Skeletal muscle satellite cell (primary cell): ENCODE data around the gene ZFP92.

Source experiments
- H3K27me3 ChIP-seq: 2 replicates; pipeline ENCODE4 v1.7.0; 2013; ENCODE audit warnings: low read length; ENCODE audit not compliant: control insufficient read depth, insufficient read depth
- H3K36me3 ChIP-seq: 2 replicates; pipeline ENCODE4 v1.7.0; 2013; ENCODE audit warnings: mild to moderate bottlenecking, control low read depth, low read length; ENCODE audit not compliant: insufficient read depth
- H3K4me1 ChIP-seq: 2 replicates; pipeline ENCODE4 v1.7.0; 2013; ENCODE audit warnings: low read length; ENCODE audit not compliant: control insufficient read depth, insufficient read depth
- H3K4me2 ChIP-seq: 2 replicates; pipeline ENCODE4 v1.7.0; 2013; ENCODE audit warnings: mild to moderate bottlenecking, low read length
- H3K4me3 ChIP-seq: 2 replicates; pipeline ENCODE4 v1.7.0; 2013; ENCODE audit warnings: low read length
- H3K9ac ChIP-seq: 2 replicates; pipeline ENCODE4 v1.7.0; 2013; ENCODE audit warnings: mild to moderate bottlenecking, low read depth, low read length, moderate library complexity
- H3K9me3 ChIP-seq: replicated peaks from 2 replicates; pipeline ENCODE4 v1.7.0; 2013; ENCODE audit warnings: mild to moderate bottlenecking, control low read depth, low read length

ZFP92 gene

DNA sequence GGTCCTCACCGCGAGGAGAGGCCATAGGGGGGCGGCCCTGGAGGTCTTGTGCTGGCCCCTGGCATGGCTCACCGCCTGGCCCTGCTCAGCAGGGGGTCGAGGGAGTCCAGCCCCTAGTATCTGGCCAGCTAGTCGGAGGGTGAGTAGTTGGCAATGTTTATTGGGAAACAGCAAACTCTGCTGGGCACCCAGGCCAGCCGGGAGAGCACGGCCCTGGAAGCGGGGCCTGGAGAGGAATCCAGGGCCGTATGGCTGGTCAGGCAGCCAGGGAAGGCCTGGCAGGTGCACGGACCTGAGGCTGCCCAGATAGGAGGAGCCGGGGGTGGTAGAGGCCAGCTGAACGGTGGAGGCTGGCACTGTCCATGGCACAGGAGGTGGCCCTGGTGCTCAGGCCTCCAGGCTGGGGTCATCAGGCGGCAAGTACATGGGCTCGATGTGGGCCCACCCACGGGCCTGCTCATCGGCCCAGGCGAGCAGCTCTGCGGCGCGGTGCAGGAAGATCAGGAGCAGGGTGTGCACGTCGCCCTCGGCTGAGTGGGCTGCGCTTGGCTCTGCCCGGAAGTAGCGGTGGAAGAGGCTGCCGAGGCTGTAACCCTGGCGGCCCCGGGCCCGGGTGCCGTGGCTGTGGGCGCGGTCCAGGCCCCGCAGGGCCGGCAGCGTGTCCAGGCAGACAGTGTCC, 33.2 kb downstream of the ZFP92 start:
- H3K27me3 ChIP-seq, result no peaks in the 10 kb centered on the region
- no peaks in the 10 kb centered on the region for H3K9me3 ChIP-seq
- H3K36me3 ChIP-seq, result no peaks in the 10 kb centered on the region
- no peak overlapping the region for H3K9ac ChIP-seq
- no peak overlapping the region for H3K4me2 ChIP-seq
- H3K4me3 ChIP-seq, result no peak overlapping the region
- no peaks in the 10 kb centered on the region for H3K4me1 ChIP-seq

DNA sequence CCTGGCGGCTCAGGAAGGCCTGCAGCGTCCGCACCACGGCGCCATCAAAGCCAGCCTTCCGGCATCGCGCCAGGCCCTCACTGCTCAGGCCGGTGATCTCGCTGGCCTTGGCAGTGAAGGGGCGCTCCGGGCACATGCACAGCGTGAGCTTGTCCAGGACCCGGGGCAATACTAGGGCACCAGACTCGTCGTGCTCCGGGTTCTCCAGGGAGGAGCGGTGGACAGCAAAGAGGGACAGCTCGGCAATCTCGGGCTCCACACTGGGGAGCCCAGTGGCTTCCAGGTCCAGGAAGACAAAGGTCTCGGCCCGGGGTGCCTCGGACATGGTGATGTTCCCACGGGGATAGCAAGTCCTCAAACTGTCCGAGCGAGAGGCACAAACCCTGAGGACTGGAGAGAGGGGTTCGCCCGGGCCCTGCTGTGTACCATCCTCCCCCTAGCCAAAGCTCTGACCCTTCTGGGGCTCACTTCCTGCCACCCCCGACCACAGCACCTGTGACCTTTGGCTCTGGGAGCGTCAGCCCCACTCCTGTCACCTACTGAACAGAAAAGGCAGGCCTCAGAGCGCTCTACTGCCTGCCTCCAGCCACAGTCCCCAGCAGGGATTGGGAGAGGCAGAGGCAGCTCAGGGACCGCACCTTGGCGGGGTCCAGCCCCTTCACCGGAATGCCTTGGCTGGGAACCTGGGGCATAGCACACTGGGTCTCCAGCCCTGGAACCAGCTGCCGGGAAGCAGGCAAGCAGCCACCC, 34.0 kb downstream of the ZFP92 start:
- Histone ChIP-seq H3K9me3 (no peaks in the 10 kb centered on the region), H3K4me3 (no peak overlapping the region), H3K27me3 (no peaks in the 10 kb centered on the region), H3K4me2 (no peak overlapping the region), H3K36me3 (no peaks in the 10 kb centered on the region), H3K9ac (no peak overlapping the region), H3K4me1 (no peaks in the 10 kb centered on the region)

DNA sequence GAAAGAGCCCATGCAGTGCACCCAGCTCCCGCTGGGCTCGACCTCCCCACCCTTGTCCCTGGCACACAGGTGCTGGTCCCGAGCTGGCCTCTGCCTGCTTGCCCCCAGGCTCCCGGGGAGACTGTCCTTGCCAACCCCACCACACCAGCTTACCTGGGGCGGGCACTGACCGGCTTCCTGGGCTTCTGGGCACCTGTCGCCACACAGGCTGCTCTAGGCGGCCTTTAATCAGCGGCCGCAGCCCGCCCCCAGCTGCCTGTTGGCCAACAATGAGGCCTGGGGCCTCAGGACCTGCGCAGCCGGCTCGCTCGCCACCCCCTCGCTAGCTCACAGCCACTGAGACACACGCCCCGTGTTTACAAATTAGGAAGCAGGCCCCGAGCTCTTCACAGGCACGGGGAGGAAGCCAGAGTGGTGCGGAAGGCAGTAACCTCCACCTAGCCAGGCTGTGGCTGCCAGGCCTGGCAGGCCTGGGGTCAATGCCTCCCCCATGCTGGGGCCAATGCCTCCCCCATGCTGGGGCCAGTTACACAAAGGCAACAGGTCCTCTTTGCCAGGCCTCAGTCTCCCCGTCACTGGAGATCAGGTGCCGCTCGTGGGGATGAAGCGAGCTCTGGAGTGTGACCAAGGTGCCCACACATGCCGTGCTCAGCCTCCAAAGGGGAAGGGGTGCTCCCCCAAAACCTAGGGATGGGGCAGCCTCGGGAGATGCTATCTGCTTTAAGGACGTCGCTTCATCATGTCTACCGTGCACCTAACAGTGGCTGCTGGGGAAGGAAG, 34.8 kb downstream of the ZFP92 start, which contains the start of gene TREX2:
TSS of gene TREX2 (minus strand) at position 201 of the 780 bp plus-strand sequence. CDS start 626 bp downstream, outside the sequence.
- Histone ChIP-seq H3K27me3 (no peaks in the 10 kb centered on the region), H3K4me2 (no peak within 1 kb of the TSS), H3K9ac (no peak within 1 kb of the TSS), H3K4me3 (no peak within 1 kb of the TSS), H3K36me3 (no peaks in the 10 kb centered on the region), H3K4me1 (no peaks in the 10 kb centered on the region), H3K9me3 (no peaks in the 10 kb centered on the region)

DNA sequence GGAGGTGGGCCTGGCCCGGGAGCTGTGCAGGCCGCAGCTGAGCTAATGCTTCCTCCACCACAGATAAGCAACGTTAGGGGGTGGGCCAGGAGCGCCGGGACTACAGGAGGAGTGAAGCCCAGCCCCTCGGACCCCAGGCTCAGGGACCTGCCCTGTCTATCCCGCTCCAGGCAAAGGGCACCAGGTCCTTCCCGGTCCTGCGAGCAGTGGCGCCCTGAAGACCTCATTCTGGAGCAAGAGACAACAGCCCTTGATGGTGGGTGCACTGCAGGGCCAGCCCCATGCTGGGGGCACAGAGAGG, 35.3 kb downstream of the ZFP92 start:
- Histone ChIP-seq H3K4me1 (no peaks in the 10 kb centered on the region), H3K27me3 (no peaks in the 10 kb centered on the region), H3K9me3 (no peaks in the 10 kb centered on the region), H3K4me2 (no peak overlapping the region), H3K4me3 (no peak overlapping the region), H3K36me3 (no peaks in the 10 kb centered on the region), H3K9ac (no peak overlapping the region)

DNA sequence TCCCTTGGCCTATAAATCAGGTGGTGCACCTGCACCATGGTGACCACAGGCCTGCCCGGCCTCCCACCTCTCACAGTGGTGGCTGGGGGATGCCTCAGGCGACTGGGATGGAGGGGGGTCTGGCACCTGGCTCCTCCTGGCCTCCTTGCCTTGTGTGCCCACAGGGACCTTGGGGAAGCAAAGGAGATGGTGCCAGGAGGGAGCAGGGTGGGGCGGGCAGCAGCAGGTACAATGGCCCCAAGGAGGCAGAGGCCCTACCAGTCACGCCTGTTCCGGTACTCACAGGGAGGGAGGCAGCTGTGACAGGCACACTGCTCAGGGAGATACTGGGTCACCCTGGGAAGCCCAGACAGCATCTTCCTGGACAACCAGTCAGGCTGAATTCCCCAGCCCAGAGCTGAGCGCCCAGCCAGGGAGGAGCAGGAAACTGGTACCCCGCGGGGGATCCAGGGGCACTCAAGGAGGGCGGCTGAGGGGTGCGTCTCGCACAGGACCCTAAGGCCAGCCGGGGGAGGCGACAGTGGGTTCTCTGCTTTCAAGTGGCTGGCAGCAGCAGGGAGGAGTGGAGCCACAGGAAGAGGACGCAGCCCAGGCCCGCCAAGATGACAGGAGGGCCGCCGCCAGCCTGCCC, 35.8 kb downstream of the ZFP92 start:
- H3K9ac ChIP-seq, result no peak overlapping the region
- no peaks in the 10 kb centered on the region for H3K36me3 ChIP-seq
- no peak overlapping the region for H3K4me2 ChIP-seq
- H3K27me3 ChIP-seq, result no peaks in the 10 kb centered on the region
- H3K9me3 ChIP-seq, result no peaks in the 10 kb centered on the region
- no peak overlapping the region for H3K4me3 ChIP-seq
- no peaks in the 10 kb centered on the region for H3K4me1 ChIP-seq

DNA sequence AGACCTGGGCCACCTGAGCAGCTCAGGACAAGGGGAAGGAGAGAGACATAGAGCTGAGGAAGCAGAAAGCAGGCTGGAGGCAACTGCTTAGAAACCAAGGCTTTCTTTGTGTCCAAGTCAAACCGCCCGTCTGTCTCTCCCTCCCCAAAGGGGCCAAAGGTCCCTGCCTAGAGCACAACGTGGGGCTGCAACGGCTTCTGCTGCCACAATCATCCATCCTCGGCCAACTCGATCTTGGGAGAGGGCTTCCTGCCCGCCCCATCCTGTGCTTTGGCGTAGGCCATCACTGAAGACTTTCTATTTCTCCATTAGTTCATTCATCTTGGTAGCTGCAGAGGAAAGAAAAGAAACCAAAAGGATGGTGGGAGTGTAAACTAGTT, 36.3 kb downstream of the ZFP92 start:
- Histone ChIP-seq H3K27me3 (no peaks in the 10 kb centered on the region), H3K4me1 (no peaks in the 10 kb centered on the region), H3K4me2 (no peak overlapping the region), H3K36me3 (no peaks in the 10 kb centered on the region), H3K9ac (no peak overlapping the region), H3K9me3 (no peaks in the 10 kb centered on the region), H3K4me3 (no peak overlapping the region)

DNA sequence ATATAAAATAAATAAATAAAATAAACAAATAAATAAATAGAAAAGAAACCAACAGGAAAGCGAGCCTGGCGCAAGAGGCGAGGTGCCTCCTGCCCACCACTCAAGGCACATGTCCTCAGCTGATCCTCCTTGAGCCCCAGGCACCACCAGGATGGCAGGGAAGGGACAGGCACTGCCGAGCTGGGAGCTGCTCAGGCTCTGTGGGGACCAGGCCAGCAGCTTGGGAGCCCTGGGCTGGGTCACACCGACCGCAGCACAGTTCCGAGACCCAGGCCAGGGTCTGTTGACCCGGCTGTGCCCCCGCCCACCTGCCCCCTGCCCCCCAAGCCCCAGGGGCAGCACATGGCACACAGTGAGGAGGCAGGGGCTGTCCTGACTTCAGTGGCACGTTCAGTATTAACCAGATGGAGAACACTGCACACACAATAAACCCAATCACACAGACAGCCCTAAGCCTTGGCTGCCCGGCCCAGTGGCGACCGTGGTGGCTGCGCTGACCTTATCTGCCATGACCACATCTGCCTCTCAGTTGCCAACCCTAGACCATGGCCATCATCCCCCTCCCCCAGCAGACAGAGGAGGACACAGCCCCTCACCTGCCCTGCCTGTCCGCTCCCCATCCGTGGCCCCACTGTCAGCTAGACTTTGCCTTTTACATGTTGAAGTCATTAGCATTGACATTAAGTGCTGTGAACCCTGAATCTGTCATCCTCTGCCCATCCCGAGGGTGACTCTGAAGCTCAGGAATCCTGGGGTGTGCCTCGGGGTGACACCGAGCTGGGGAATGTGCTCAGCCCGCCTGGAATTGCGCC, 37.5 kb downstream of the ZFP92 start:
- Histone ChIP-seq H3K9ac (no peak overlapping the region), H3K27me3 (no peaks in the 10 kb centered on the region)

DNA sequence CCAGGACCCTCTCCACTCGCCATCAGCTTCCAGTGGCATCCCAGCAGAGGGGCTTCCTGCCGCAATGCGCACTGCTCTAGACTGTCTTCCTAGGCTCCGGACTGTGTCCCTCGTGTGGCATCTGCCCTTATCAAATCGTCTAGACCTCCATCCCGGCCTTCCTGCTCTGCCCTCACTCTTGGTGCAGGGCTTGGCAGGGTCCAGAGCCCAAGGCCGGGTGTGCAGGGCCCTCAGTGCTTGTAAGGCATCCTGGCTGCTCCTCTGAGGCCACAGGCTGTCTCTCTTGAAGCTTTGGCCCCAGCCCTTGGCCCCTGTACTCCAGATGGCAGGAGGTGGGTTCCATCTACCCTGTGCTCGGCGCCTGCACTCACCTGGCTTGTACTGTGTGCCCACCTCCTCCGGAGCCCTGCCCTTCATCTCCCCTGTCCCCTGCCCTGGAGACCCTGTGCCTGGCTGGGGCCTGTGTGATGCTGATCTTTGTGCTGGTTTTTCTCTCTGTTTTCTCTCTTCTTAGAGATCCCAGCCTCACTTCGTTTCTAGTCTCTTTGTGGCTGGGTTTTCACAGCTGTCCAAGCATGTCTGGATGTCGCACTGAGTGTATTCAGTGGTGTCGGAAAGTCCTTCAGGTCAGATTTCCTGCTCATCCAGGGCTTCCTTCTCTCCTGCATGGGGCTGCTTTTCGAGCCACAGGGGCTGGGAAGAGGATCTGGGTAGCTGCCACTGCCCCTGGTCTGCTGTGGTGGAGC, 38.3 kb downstream of the ZFP92 start:
- no peaks in the 10 kb centered on the region for H3K9me3 ChIP-seq
- H3K4me1 ChIP-seq, result no peaks in the 10 kb centered on the region
- H3K4me3 ChIP-seq, result no peak overlapping the region
- H3K4me2 ChIP-seq, result no peak overlapping the region
- no peak overlapping the region for H3K9ac ChIP-seq
- no peaks in the 10 kb centered on the region for H3K36me3 ChIP-seq
- no peaks in the 10 kb centered on the region for H3K27me3 ChIP-seq

More for the DNA sequence above, 37.5 kb downstream of the ZFP92 start:
- no peaks in the 10 kb centered on the region for H3K4me1 ChIP-seq
- no peaks in the 10 kb centered on the region for H3K36me3 ChIP-seq
- H3K4me3 ChIP-seq, result no peak overlapping the region
- H3K9me3 ChIP-seq, result no peaks in the 10 kb centered on the region
- H3K4me2 ChIP-seq, result no peak overlapping the region

DNA sequence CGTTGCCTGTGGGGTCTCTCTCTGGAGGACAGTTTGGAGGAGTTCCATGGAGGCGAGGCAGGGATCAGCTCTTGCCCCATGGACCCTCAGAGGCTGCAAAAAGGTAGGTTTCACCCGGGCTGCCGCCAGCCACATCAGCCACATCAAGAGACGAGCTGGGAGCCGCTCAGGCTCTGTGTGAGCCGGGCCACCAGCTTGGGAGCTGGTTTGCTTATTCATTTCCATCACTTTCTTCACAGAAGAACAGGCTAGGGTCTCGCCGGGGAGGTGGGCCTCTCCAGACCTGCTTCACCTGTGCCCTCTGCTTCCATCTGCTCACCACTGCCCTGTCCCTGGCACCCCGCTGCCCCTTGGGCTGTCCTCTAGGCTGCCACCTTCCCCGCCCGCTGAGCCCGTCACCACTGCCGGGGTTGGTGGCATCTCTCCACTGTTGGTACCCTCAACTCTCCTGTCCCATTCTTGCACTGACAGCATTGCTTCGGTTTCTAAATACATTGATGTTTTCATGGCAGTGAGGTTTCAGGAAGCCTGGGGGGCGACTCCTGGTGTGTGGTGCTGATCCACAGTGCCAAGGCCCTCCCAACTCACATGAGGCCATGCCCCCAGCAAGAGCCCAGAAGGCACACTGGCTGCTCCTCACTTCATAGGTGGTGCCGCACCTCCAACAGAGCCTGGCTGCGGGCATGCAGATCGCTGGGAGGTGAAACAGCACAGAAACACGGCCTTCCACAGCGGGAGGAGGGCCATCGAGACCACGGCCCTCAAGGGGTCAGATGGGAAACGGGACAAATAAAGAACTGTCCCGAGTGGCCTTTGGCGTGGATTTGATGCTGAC, 39.1 kb downstream of the ZFP92 start:
- Histone ChIP-seq H3K36me3 (no peaks in the 10 kb centered on the region), H3K4me2 (no peak overlapping the region), H3K27me3 (no peaks in the 10 kb centered on the region), H3K9me3 (no peaks in the 10 kb centered on the region), H3K9ac (no peak overlapping the region), H3K4me1 (no peaks in the 10 kb centered on the region), H3K4me3 (no peak overlapping the region)

DNA sequence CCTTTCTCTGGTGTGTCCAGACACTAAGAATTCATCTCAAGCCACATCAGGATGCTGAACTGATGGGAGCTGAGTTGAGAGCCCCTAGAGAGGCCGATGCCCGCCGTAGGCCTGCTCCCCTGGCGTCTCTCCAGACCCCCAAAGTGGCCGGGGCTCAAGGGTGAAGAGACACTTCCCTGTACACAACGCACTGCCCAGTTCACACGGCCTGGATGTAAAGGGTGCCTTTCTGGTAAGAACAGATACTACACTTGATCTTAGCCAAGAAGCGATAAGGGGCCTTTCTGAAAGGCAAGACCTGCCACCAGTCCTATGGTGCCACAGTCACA, 39.6 kb downstream of the ZFP92 start:
- H3K36me3 ChIP-seq, result no peaks in the 10 kb centered on the region
- no peaks in the 10 kb centered on the region for H3K9me3 ChIP-seq
- no peak overlapping the region for H3K4me2 ChIP-seq
- no peaks in the 10 kb centered on the region for H3K4me1 ChIP-seq
- H3K4me3 ChIP-seq, result no peak overlapping the region
- no peak overlapping the region for H3K9ac ChIP-seq
- no peaks in the 10 kb centered on the region for H3K27me3 ChIP-seq
